Thyroid gland (tissue), 4 donors: ENCODE data around the gene FCHSD2. TPM values are rescaled to one million over a fixed set of nuclear protein-coding genes. Genes with fewer than 3 reads are reported as not detected.

ENCODE experiments used
- DNase-seq, 2 donors: peaks; one replicate each; pipeline ENCODE4 v3.0.0-alpha.2; 2019
- H3K27ac ChIP-seq, 3 donors: fragments of 200-600 bp; sonication (generic); 1 replicate in 2 of 3; 2 replicates in 1 of 3; pipeline ENCODE4 v1.5.1; 2016 to 2019; ENCODE audit warnings: mild to moderate bottlenecking in 1 of 3, moderate library complexity in 1 of 3
- H3K27me3 ChIP-seq: fragments of 200-600 bp; sonication (generic); one replicate; pipeline ENCODE4 v1.5.1; 2019
- H3K36me3 ChIP-seq, 2 donors: fragments of 200-600 bp; sonication (generic); one replicate each; pipeline ENCODE4 v1.5.1; 2016 to 2019
- H3K4me1 ChIP-seq, 2 donors: fragments of 200-600 bp; sonication (generic); one replicate each; pipeline ENCODE4 v1.5.1; 2017 to 2019
- H3K4me3 ChIP-seq, 3 donors: fragments of 200-600 bp; sonication (generic); replicated peaks in 1 of 3; 1 replicate in 2 of 3; 2 replicates in 1 of 3; pipeline ENCODE4 v1.5.1; 2016; ENCODE audit warnings: mild to moderate bottlenecking in 1 of 3
- H3K9me3 ChIP-seq: fragments of 200-600 bp; sonication (generic); one replicate; pipeline ENCODE4 v1.5.1; 2017
- CTCF ChIP-seq, 6 experiments: fragments of 200-600 bp in 3 of 6; fragments of 450-650 bp in 3 of 6; sonication (generic) in 3 of 6; IDR thresholded peaks; one replicate each; pipeline ENCODE4 v1.5.1; 2016 to 2019; ENCODE audit warnings: antibody characterized with exemption in 6 of 6, mild to moderate bottlenecking in 2 of 6, inconsistent platforms in 1 of 6, moderate library complexity in 1 of 6
- POLR2A ChIP-seq, 2 donors: fragments of 450-650 bp; IDR thresholded peaks; one replicate each; pipeline ENCODE4 v1.6.1; 2017; ENCODE audit warnings: antibody characterized with exemption in 2 of 2, mild to moderate bottlenecking in 2 of 2, moderate library complexity in 1 of 2
- WGBS, 2 donors: methylation state at CpG; one replicate each; pipeline ENCODE4 v1.1.5; 2017; 5-methylcytosine and 5-hydroxymethylcytosine counted together
- intact Hi-C: fragments of 100-400 bp; cut with DNase I; formaldehyde crosslinking; loops from one replicate; pipeline ENCODE4 v1.15.1; 2023
- total RNA-seq, 4 donors: library from RNA; depleted of rRNA; stranded (reverse); fragments of >200 nt; gene quantifications; one replicate each; pipeline ENCODE4 v1.2.3, GENCODE V29; 2016

Gene FCHSD2
- total RNA-seq, 4 donors from 2014 or later: 13.5 to 21.7 (median 16.9) TPM

- H3K27ac ChIP-seq: no peak overlapping the region
- DNase-seq: no peak
- H3K4me1 ChIP-seq: no peaks in the 10 kb centered on the region
- no peaks in the 10 kb centered on the region for H3K9me3 ChIP-seq
- H3K36me3 ChIP-seq: no peaks in the 10 kb centered on the region
- H3K4me3 ChIP-seq: no peak overlapping the region
- WGBS, 2 donors: 86 to 87% methylated on average over 2 of the region's 2 CpGs
- intact Hi-C loops: no loop called here
- TF ChIP-seq CTCF (IDR thresholded peaks at IDR 0.05) (no peak), POLR2A (IDR thresholded peaks at IDR 0.05) (no peak)
- no peaks in the 10 kb centered on the region for H3K27me3 ChIP-seq
Observed at GRCh38 chr11:73040046-73040445, 102.1 kb downstream of the FCHSD2 start.

DNA sequence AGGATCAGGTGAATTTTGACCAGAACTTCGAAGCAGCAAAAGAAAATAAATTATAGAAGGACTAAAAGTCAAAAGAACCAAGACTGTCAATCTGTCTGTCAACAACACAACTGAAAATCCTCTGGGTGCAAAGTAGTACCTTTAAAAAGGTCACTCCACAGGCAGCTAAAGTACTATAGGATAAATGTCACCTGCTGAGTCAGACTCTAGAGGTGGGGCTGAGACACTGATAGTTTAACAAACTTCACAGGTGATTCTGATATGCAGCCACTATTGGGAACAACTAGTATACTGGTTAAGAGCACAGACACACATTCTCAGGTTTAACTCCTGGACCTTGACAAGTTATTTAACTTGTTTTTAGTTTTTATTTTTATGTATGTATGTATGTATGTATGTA is 107.3 kb downstream of the FCHSD2 start:
- Histone ChIP-seq H3K36me3 (no peaks in the 10 kb centered on the region), H3K27me3 (no peaks in the 10 kb centered on the region), H3K27ac (no peak overlapping the region), H3K9me3 (no peaks in the 10 kb centered on the region), H3K4me1 (no peaks in the 10 kb centered on the region), H3K4me3 (no peak overlapping the region)
- no peak for TF ChIP-seq POLR2A (IDR thresholded peaks at IDR 0.05)
- TF ChIP-seq CTCF (IDR thresholded peaks at IDR 0.05): no peak
- WGBS, 2 donors: 85 to 88% methylated on average over 1 of the region's 1 CpG
- DNase-seq: no peak
- intact Hi-C loops: no loop called here

GRCh38 chr11:73034331-73034730 is 107.8 kb downstream of the FCHSD2 start:
- no peaks in the 10 kb centered on the region for H3K9me3 ChIP-seq
- WGBS, 2 donors: 61 to 63% methylated on average over 3 of the region's 3 CpGs

DNA sequence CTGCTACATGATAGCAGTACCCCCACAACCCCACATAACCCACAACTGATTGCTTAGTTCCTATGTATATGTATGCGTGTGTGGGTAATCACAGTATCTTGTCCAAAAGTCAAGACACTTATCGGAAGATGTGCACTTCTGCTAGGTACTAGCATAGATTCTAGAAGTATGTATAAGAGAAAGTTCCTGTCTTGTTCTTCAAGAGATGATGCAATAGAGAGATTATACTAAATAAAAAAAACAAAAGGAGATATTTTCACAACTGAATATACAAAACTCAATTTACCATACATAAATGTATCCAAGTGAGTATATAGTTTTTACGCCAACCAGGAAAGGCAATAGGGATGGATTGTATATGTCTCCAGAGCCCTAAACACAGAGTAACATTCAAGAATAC is 112.0 kb downstream of the FCHSD2 start:
- TF ChIP-seq POLR2A (IDR thresholded peaks at IDR 0.05) (no peak), CTCF (IDR thresholded peaks at IDR 0.05) (no peak)
- no peaks in the 10 kb centered on the region for H3K9me3 ChIP-seq
- no peaks in the 10 kb centered on the region for H3K36me3 ChIP-seq
- no peaks in the 10 kb centered on the region for H3K4me1 ChIP-seq
- 97 to 98% methylated on average over 3 of the region's 3 CpGs for WGBS, 2 donors
- H3K27me3 ChIP-seq: no peaks in the 10 kb centered on the region
- intact Hi-C loops: no loop called here
- H3K27ac ChIP-seq: no peak overlapping the region
- no peak overlapping the region for H3K4me3 ChIP-seq
- no peak for DNase-seq

More at GRCh38 chr11:73034331-73034730, 107.8 kb downstream of the FCHSD2 start:
- Histone ChIP-seq H3K4me3 (no peak overlapping the region), H3K27ac (no peak overlapping the region), H3K36me3 (no peaks in the 10 kb centered on the region), H3K27me3 (no peaks in the 10 kb centered on the region), H3K4me1 (no peaks in the 10 kb centered on the region)
- TF ChIP-seq CTCF (IDR thresholded peaks at IDR 0.05): no peak
- no peak for TF ChIP-seq POLR2A (IDR thresholded peaks at IDR 0.05)
- intact Hi-C loops: no loop called here
- DNase-seq: no peak

DNA sequence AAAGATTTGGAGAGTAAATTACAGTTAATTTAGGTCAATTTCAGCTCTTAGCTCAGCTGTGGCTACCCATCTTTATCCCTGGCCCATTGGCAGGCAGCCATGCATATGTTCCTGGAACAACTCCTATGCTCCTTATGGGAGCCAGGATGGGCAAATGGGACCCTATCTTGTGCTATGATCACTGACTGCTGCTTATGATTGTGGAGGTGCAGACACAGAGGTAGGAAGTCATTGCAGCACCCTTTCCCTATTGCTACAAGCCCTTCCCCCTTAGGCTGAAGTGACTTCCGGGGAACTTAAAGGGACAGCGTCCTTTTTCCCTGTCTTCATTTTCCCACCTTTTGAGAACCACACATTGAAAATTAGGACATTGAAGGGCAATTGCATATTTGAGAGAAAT is 112.7 kb downstream of the FCHSD2 start:
- Histone ChIP-seq H3K27me3 (no peaks in the 10 kb centered on the region), H3K4me3 (no peak overlapping the region), H3K36me3 (no peaks in the 10 kb centered on the region), H3K27ac (no peak overlapping the region), H3K4me1 (no peaks in the 10 kb centered on the region), H3K9me3 (no peaks in the 10 kb centered on the region)
- intact Hi-C loops: no loop called here
- DNase-seq: no peak
- TF ChIP-seq POLR2A (IDR thresholded peaks at IDR 0.05) (no peak), CTCF (IDR thresholded peaks at IDR 0.05) (no peak)
- 84 to 85% methylated on average over 2 of the region's 2 CpGs for WGBS, 2 donors
